ENCODE results near the gene SRD5A1. TPM values are rescaled to one million over a fixed set of nuclear protein-coding genes. Genes with fewer than 3 reads are reported as not detected.

SRD5A1 gene
- total RNA-seq, 1 experiment from 2014 or later: 29.9 TPM

DNA sequence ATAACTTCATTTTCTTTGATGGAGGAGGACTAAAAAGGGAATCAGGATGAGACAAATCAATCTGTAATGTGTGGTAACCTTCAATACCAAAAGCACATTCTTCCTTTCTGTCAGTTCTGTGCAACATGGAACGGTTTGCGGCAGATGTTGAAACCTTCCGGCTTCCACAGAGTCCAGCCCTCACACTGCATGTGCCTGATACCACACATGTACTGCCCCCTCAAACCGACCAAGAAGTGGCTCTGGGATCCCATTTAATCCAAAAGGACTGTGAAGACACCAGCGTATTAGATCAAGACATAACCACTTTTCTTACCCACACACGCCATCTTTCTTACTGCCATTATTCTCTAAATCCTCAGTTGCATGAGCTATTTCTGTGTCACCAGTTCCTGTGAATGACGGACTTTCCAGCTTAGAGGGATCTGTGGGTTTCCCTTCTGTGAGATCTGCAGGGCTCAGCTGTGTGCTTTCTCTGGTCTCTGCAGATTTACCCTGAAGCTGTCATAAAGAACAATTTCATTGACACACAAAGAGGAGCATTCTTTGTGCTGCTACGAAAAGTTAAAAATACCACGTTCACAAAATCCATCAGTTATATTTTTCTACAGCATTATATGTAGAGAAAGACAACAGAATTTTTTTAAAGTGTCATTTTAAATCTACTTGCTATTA lies 26.2 kb upstream of the SRD5A1 start:
- H2AK5ac ChIP-seq (ENCODE audit: insufficient read length, low read length): no peak overlapping the region
- no peak overlapping the region for H3T11ph ChIP-seq (ENCODE audit: low read length)
- no peaks in the 10 kb centered on the region for H3K4me1 ChIP-seq (ENCODE audit: insufficient read depth, low read length)
- H2BK5ac ChIP-seq (ENCODE audit: insufficient read length, low read length): no peak overlapping the region
- WGBS (ENCODE audit: extremely low coverage, insufficient read length, low lambda C conversion rate): no CpG with 5 or more reads among the region's 9 CpGs
- no peak overlapping the region for H3K23ac ChIP-seq (ENCODE audit: insufficient read length, low read depth, low read length)
- no peaks in the 10 kb centered on the region for H3K9me3 ChIP-seq (ENCODE audit: control insufficient read depth, low read depth, low read length)
- no peaks in the 10 kb centered on the region for H3K4me1 Mint-ChIP-seq
- no peak overlapping the region for H4K5ac ChIP-seq (ENCODE audit: insufficient read length, low read depth, low read length)
- H3K36me3 Mint-ChIP-seq (ENCODE audit: insufficient read depth in 1 of 3, low read depth in 3 of 3): peaks cover 61 to 97% (median 87%) of the 10 kb centered on the region in 3 experiments
- H4K91ac ChIP-seq (ENCODE audit: insufficient read length, low read depth, low read length): no peak overlapping the region
- TF ChIP-seq, protein P1, sequence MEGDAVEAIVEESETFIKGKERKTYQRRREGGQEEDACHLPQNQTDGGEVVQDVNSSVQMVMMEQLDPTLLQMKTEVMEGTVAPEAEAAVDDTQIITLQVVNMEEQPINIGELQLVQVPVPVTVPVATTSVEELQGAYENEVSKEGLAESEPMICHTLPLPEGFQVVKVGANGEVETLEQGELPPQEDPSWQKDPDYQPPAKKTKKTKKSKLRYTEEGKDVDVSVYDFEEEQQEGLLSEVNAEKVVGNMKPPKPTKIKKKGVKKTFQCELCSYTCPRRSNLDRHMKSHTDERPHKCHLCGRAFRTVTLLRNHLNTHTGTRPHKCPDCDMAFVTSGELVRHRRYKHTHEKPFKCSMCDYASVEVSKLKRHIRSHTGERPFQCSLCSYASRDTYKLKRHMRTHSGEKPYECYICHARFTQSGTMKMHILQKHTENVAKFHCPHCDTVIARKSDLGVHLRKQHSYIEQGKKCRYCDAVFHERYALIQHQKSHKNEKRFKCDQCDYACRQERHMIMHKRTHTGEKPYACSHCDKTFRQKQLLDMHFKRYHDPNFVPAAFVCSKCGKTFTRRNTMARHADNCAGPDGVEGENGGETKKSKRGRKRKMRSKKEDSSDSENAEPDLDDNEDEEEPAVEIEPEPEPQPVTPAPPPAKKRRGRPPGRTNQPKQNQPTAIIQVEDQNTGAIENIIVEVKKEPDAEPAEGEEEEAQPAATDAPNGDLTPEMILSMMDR (conservative IDR thresholded peaks at IDR 0.05): no peak
- no peak overlapping the region for H2BK15ac ChIP-seq (ENCODE audit: low read depth, low read length)
- no peak overlapping the region for H3K14ac ChIP-seq (ENCODE audit: insufficient read depth, low read length)
- no peak overlapping the region for H2BK12ac ChIP-seq (ENCODE audit: insufficient read length, low read depth, low read length)
- no peak overlapping the region for H3K18ac ChIP-seq (ENCODE audit: insufficient read length, low read depth, low read length)
- H2AFZ ChIP-seq (ENCODE audit: low read length): no peak overlapping the region
- no peak overlapping the region for H4K8ac ChIP-seq (replicated peaks; ENCODE audit: insufficient read length, low read depth, low read length)
- H3K27ac Mint-ChIP-seq: no peak overlapping the region
- no peak overlapping the region for H3K9ac ChIP-seq (ENCODE audit: extremely low read depth, insufficient read length, low read length)
- H3K79me1 ChIP-seq (ENCODE audit: insufficient read depth, low read depth, low read length, poor library complexity, severe bottlenecking): peaks cover 3% of the 10 kb centered on the region
- no peak overlapping the region for H3K56ac ChIP-seq (ENCODE audit: insufficient read length, low read depth, low read length)
- no peak overlapping the region for H3K27ac ChIP-seq (ENCODE audit: insufficient read length, low read depth, low read length)
- no peaks in the 10 kb centered on the region for H3K27me3 ChIP-seq (ENCODE audit: insufficient read depth, low read length)
- no peak overlapping the region for H3K4me3 Mint-ChIP-seq
- no peaks in the 10 kb centered on the region for H3K23me2 ChIP-seq (ENCODE audit: insufficient read length, low read depth, low read length, poor library complexity, severe bottlenecking)
- no peak overlapping the region for H2BK120ac ChIP-seq (ENCODE audit: low read depth, low read length, poor library complexity, severe bottlenecking)
- no peaks in the 10 kb centered on the region for H3K27me3 Mint-ChIP-seq (ENCODE audit: low read depth)
- no peak overlapping the region for H3K4me2 ChIP-seq (ENCODE audit: insufficient read depth, insufficient read length, low read length)
- H3K79me2 ChIP-seq (ENCODE audit: insufficient read depth, low read length): peaks cover 1% of the 10 kb centered on the region; the same call in 1 of the 2 replicates
- H3K4ac ChIP-seq (ENCODE audit: low read depth, low read length): no peak overlapping the region
- H2BK20ac ChIP-seq (ENCODE audit: low read depth, low read length, poor library complexity, severe bottlenecking): no peak overlapping the region
- H4K20me1 ChIP-seq (ENCODE audit: control insufficient read depth, insufficient read depth, insufficient read length): no peaks in the 10 kb centered on the region
- H3K9me3 Mint-ChIP-seq: no peaks in the 10 kb centered on the region
- no peak for DNase-seq

Data from H9 (cell line).